ENCODE measurements around the gene SLC15A2. TPM values are rescaled to one million over a fixed set of nuclear protein-coding genes. Genes with fewer than 3 reads are reported as not detected.

SLC15A2 gene
- total RNA-seq, 1 donor from 2014 or later: 1.0 TPM

DNA sequence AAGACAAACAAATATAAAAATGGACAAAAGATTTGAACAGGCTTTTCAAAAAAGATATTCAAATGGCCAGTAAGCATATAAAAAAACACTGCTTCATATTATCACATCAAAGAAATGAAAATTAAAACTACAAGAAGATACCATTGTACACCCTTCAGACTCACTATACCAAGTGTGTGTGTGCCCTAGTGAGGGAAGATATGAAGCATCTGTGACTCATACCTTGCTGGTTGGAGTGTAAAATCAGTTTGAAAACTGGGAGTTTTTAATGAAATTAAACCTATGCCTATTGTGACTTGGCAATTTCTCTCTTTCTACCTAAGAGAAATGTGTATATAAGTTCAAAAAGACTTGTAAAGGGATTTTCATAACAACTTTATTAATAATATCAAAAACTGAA lies 23.5 kb upstream of the SLC15A2 start:
- Mint-ChIP-seq H3K9me3 (no peaks in the 10 kb centered on the region), H3K4me1 (no peaks in the 10 kb centered on the region), H3K27ac (no peak overlapping the region), H3K36me3 (peaks cover 3% of the 10 kb centered on the region), H3K4me3 (no peak overlapping the region), H3K27me3 (ENCODE audit: insufficient read depth, low read depth) (no peaks in the 10 kb centered on the region)
- TF ChIP-seq, protein P1, sequence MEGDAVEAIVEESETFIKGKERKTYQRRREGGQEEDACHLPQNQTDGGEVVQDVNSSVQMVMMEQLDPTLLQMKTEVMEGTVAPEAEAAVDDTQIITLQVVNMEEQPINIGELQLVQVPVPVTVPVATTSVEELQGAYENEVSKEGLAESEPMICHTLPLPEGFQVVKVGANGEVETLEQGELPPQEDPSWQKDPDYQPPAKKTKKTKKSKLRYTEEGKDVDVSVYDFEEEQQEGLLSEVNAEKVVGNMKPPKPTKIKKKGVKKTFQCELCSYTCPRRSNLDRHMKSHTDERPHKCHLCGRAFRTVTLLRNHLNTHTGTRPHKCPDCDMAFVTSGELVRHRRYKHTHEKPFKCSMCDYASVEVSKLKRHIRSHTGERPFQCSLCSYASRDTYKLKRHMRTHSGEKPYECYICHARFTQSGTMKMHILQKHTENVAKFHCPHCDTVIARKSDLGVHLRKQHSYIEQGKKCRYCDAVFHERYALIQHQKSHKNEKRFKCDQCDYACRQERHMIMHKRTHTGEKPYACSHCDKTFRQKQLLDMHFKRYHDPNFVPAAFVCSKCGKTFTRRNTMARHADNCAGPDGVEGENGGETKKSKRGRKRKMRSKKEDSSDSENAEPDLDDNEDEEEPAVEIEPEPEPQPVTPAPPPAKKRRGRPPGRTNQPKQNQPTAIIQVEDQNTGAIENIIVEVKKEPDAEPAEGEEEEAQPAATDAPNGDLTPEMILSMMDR (IDR thresholded peaks at IDR 0.05): no peak
- TF ChIP-seq EZH2phosphoT487 (IDR thresholded peaks at IDR 0.05) (no peak), EZH2 (IDR thresholded peaks at IDR 0.05) (no peak)
- no peaks in the 10 kb centered on the region for H3K27me3 ChIP-seq
- DNase-seq (ENCODE audit: low spot score): no peak
- no peaks in the 10 kb centered on the region for H3K36me3 ChIP-seq
- no peak overlapping the region for H2AFZ ChIP-seq (replicated peaks)
- no peak overlapping the region for H3K27ac ChIP-seq
- H3F3A ChIP-seq (ENCODE audit: low read depth): no peaks in the 10 kb centered on the region
- no peak overlapping the region for H3K9ac ChIP-seq
- no peaks in the 10 kb centered on the region for H4K20me1 ChIP-seq (ENCODE audit: low read depth)
- H3K4me3 ChIP-seq: no peak overlapping the region
- no peak overlapping the region for H3K4me2 ChIP-seq
- H3K9me3 ChIP-seq (ENCODE audit: low read depth): no peaks in the 10 kb centered on the region
- no peaks in the 10 kb centered on the region for H3K79me2 ChIP-seq (ENCODE audit: low read depth)
- no peaks in the 10 kb centered on the region for H3K4me1 ChIP-seq

DNA sequence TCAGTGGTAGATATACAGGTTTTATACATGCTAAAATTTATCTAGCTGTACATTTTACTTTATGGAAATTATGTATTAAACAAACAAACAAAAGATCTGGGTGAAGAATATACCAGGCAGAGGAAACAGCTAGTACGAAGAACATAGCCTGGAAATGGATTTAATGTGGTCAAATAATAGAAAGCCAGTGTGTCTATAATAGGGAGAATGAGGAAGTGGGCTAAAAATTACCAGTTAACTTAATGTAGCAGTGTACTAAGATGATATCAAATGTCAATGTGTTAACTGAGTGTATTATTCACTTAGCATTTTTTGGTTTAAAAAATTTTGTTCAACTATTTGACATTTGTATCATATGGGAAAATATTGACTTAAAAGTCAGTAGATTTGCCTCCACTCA lies 22.8 kb upstream of the SLC15A2 start:
- no peaks in the 10 kb centered on the region for H3K27me3 Mint-ChIP-seq (ENCODE audit: insufficient read depth, low read depth)
- H3K36me3 ChIP-seq: no peaks in the 10 kb centered on the region
- no peaks in the 10 kb centered on the region for H3K4me1 ChIP-seq
- no peak overlapping the region for H3K9ac ChIP-seq
- no peak overlapping the region for H3K4me2 ChIP-seq
- no peak for DNase-seq (ENCODE audit: low spot score)
- H3K79me2 ChIP-seq (ENCODE audit: low read depth): no peaks in the 10 kb centered on the region
- H2AFZ ChIP-seq (replicated peaks): no peak overlapping the region
- H4K20me1 ChIP-seq (ENCODE audit: low read depth): no peaks in the 10 kb centered on the region
- no peak overlapping the region for H3K27ac ChIP-seq
- H3K4me3 Mint-ChIP-seq: no peak overlapping the region
- no peak overlapping the region for H3K27ac Mint-ChIP-seq
- no peaks in the 10 kb centered on the region for H3K27me3 ChIP-seq
- no peaks in the 10 kb centered on the region for H3K9me3 ChIP-seq (ENCODE audit: low read depth)
- no peaks in the 10 kb centered on the region for H3K9me3 Mint-ChIP-seq
- no peaks in the 10 kb centered on the region for H3K4me1 Mint-ChIP-seq
- TF ChIP-seq, protein P1 (IDR thresholded peaks at IDR 0.05): no peak
- TF ChIP-seq EZH2 (IDR thresholded peaks at IDR 0.05) (no peak), EZH2phosphoT487 (IDR thresholded peaks at IDR 0.05) (no peak)
- H3F3A ChIP-seq (ENCODE audit: low read depth): no peaks in the 10 kb centered on the region
- no peaks in the 10 kb centered on the region for H3K36me3 Mint-ChIP-seq
- H3K4me3 ChIP-seq: no peak overlapping the region

DNA sequence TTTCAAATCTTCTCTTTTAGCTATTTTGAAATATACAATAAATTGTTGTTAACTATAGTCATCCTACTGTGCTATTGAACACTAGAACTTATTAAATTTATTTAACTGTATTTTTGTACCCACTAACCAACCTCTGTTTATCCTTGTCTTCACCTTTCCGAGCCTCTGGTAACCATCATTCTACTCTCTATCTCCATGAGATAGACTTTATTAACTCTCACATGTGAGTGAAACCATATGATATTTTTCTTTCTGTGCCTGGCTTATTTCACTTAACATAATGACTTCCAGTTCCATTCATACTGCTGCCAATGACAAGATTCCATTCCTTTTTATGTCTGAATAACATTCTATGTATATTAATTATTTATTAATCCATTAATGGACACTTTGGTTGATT lies 15.8 kb upstream of the SLC15A2 start:
- H3K27me3 Mint-ChIP-seq (ENCODE audit: insufficient read depth, low read depth): peaks cover 2% of the 10 kb centered on the region
- Histone ChIP-seq H3K9ac (no peak overlapping the region), H3K4me2 (no peak overlapping the region), H3F3A (ENCODE audit: low read depth) (no peaks in the 10 kb centered on the region), H3K27ac (no peak overlapping the region), H3K79me2 (ENCODE audit: low read depth) (no peaks in the 10 kb centered on the region), H3K36me3 (no peaks in the 10 kb centered on the region), H3K4me3 (no peak overlapping the region), H4K20me1 (ENCODE audit: low read depth) (no peaks in the 10 kb centered on the region), H2AFZ (replicated peaks) (no peak overlapping the region), H3K4me1 (no peaks in the 10 kb centered on the region), H3K27me3 (no peaks in the 10 kb centered on the region), H3K9me3 (ENCODE audit: low read depth) (no peaks in the 10 kb centered on the region)
- H3K9me3 Mint-ChIP-seq: no peaks in the 10 kb centered on the region
- no peak overlapping the region for H3K4me3 Mint-ChIP-seq
- TF ChIP-seq, protein P1 (IDR thresholded peaks at IDR 0.05): no peak
- no peak for TF ChIP-seq EZH2phosphoT487 (IDR thresholded peaks at IDR 0.05)
- no peak for TF ChIP-seq EZH2 (IDR thresholded peaks at IDR 0.05)
- no peaks in the 10 kb centered on the region for H3K36me3 Mint-ChIP-seq
- H3K4me1 Mint-ChIP-seq: no peaks in the 10 kb centered on the region
- no peak overlapping the region for H3K27ac Mint-ChIP-seq
- DNase-seq (ENCODE audit: low spot score): no peak

All from neural progenitor cell (in vitro differentiated cells).